MM.1S (cell line): ENCODE results near the gene FMOD.

Experiments
- DNase-seq: peaks from one replicate; pipeline ENCODE4 v3.0.0-alpha.2; 2015
- H2AFZ ChIP-seq: fragments of 300-600 bp; sonication (generic); 2 replicates; pipeline ENCODE4 v1.6.0; 2016; ENCODE audit warnings: antibody characterized with exemption, low read length
- H3F3A ChIP-seq: fragments of 300-600 bp; sonication (generic); 2 replicates; pipeline ENCODE4 v1.6.1; 2016; ENCODE audit warnings: mild to moderate bottlenecking, antibody characterized with exemption, low read length, moderate library complexity, mixed read lengths; ENCODE audit not compliant: insufficient read depth
- H3K27ac ChIP-seq: fragments of 300-600 bp; sonication (generic); 2 replicates; pipeline ENCODE4 v1.5.1; 2016; ENCODE audit warnings: mild to moderate bottlenecking, low read length
- H3K27me3 ChIP-seq: fragments of 300-600 bp; sonication (generic); replicated peaks from 2 replicates; pipeline ENCODE4 v1.6.0; 2016; ENCODE audit warnings: low read length; ENCODE audit not compliant: insufficient read depth
- H3K36me3 ChIP-seq: fragments of 300-600 bp; sonication (generic); replicated peaks from 2 replicates; pipeline ENCODE4 v1.6.1; 2016; ENCODE audit warnings: mild to moderate bottlenecking, low read length, mixed read lengths; ENCODE audit not compliant: insufficient read depth
- H3K4me1 ChIP-seq: fragments of 300-600 bp; sonication (generic); 2 replicates; pipeline ENCODE4 v1.6.1; 2016; ENCODE audit warnings: low read length, mixed read lengths
- H3K4me2 ChIP-seq: fragments of 300-600 bp; sonication (generic); 2 replicates; pipeline ENCODE4 v1.6.0; 2016; ENCODE audit warnings: low read depth, low read length
- H3K4me3 ChIP-seq: fragments of 300-600 bp; sonication (generic); 2 replicates; pipeline ENCODE4 v1.5.1; 2016; ENCODE audit warnings: low read length, mixed read lengths
- H3K79me2 ChIP-seq: fragments of 300-600 bp; sonication (generic); 2 replicates; pipeline ENCODE4 v1.6.1; 2016; ENCODE audit warnings: mixed run types, low read length, mixed read lengths
- H3K9ac ChIP-seq: fragments of 300-600 bp; sonication (generic); 2 replicates; pipeline ENCODE4 v1.6.1; 2016; ENCODE audit warnings: low read length, mixed read lengths
- H3K9me2 ChIP-seq: fragments of 300-600 bp; sonication (generic); replicated peaks from 2 replicates; pipeline ENCODE4 v1.6.1; 2016; ENCODE audit warnings: mild to moderate bottlenecking, low read length, mixed read lengths; ENCODE audit not compliant: insufficient read depth
- H3K9me3 ChIP-seq: fragments of 300-600 bp; sonication (generic); replicated peaks from 2 replicates; pipeline ENCODE4 v1.6.1; 2016; ENCODE audit warnings: mild to moderate bottlenecking, low read length, mixed read lengths; ENCODE audit not compliant: insufficient read depth
- H4K20me1 ChIP-seq: fragments of 300-600 bp; sonication (generic); 2 replicates; pipeline ENCODE4 v1.6.1; 2016; ENCODE audit warnings: mild to moderate bottlenecking, low read length, moderate library complexity, mixed read lengths; ENCODE audit not compliant: insufficient read depth
- EZH2 ChIP-seq: fragments of 300-600 bp; sonication (generic); optimal IDR thresholded peaks from 2 replicates; pipeline ENCODE3; 2017; ENCODE audit warnings: low read depth, mild to moderate bottlenecking, antibody characterized with exemption, low read length, mixed read lengths
- EZH2phosphoT487 ChIP-seq: fragments of 300-600 bp; sonication (generic); IDR thresholded peaks from 2 replicates; pipeline ENCODE4 v1.6.1; 2018; ENCODE audit warnings: antibody characterized with exemption, low read length
- TF ChIP-seq, protein P1 (sequence below): fragments of 300-600 bp; sonication (generic); IDR thresholded peaks from 2 replicates; pipeline ENCODE4 v1.5.1; 2016; ENCODE audit warnings: antibody characterized with exemption, low read length, mixed read lengths

FMOD gene

DNA sequence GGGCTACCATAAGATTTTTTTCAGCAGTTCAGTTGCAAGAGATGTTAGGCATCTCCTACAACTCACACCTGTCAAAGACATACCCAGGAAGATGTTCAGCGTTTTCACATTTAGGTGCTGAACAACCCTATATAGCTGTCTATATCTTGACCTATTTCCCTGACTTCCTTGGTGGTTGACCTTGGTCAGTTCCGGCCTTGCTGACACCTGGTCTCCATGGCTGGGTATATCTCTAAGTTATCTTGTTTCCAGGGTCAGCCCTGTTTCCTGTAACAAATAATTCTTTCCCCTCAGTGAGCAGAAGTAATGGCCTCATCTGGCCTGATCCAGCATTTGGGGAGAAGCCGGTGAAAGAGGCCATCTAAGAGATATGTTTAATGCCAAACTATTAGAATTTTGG, 48.0 kb downstream of the FMOD start:
- Histone ChIP-seq H4K20me1 (peaks cover 24% of the 10 kb centered on the region), H2AFZ (no peak overlapping the region), H3K9me3 (no peaks in the 10 kb centered on the region), H3F3A (peaks cover 78% of the 10 kb centered on the region), H3K9ac (no peak overlapping the region), H3K4me1 (peaks cover 64% of the 10 kb centered on the region), H3K36me3 (peaks cover 20% of the 10 kb centered on the region), H3K4me3 (no peak overlapping the region), H3K9me2 (no peaks in the 10 kb centered on the region), H3K4me2 (no peak overlapping the region), H3K27me3 (no peaks in the 10 kb centered on the region), H3K79me2 (peaks cover 54% of the 10 kb centered on the region), H3K27ac (peak overlapping the region; percentile 14; the same call in 1 of the 2 replicates)
- no peak for DNase-seq
- TF ChIP-seq EZH2, result no peak
- TF ChIP-seq, protein P1, sequence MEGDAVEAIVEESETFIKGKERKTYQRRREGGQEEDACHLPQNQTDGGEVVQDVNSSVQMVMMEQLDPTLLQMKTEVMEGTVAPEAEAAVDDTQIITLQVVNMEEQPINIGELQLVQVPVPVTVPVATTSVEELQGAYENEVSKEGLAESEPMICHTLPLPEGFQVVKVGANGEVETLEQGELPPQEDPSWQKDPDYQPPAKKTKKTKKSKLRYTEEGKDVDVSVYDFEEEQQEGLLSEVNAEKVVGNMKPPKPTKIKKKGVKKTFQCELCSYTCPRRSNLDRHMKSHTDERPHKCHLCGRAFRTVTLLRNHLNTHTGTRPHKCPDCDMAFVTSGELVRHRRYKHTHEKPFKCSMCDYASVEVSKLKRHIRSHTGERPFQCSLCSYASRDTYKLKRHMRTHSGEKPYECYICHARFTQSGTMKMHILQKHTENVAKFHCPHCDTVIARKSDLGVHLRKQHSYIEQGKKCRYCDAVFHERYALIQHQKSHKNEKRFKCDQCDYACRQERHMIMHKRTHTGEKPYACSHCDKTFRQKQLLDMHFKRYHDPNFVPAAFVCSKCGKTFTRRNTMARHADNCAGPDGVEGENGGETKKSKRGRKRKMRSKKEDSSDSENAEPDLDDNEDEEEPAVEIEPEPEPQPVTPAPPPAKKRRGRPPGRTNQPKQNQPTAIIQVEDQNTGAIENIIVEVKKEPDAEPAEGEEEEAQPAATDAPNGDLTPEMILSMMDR, result no peak
- no peak for TF ChIP-seq EZH2phosphoT487

DNA sequence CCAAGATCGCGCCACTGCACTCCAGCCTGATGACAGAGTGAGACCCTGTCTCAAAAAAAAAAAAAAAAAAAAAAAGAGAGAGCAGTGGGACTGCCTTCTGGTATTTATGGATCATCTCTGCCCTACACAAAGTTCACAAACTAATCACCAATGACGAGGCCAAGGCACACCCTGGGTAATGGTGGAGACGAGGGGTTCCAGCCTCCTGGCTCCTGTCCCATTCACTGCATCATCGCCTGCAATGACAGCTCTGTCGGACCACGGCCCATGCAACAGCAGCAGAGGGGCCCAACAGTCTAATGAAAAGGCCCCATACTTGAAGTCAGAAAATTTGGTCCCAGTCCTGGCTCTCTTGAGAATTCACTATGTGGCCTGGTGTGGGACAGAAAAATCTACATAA, 48.5 kb downstream of the FMOD start:
- Histone ChIP-seq H3K9me2 (no peaks in the 10 kb centered on the region), H3F3A (peaks cover 74% of the 10 kb centered on the region), H3K27ac (peak overlapping the region; percentile 14; the same call in 1 of the 2 replicates), H3K79me2 (peaks cover 49% of the 10 kb centered on the region), H3K36me3 (peaks cover 16% of the 10 kb centered on the region), H3K9ac (no peak overlapping the region), H3K4me3 (no peak overlapping the region), H2AFZ (no peak overlapping the region), H3K9me3 (no peaks in the 10 kb centered on the region), H4K20me1 (peaks cover 19% of the 10 kb centered on the region), H3K27me3 (no peaks in the 10 kb centered on the region), H3K4me1 (peaks cover 65% of the 10 kb centered on the region), H3K4me2 (no peak overlapping the region)
- DNase-seq, result no peak
- TF ChIP-seq, protein P1, result no peak
- TF ChIP-seq EZH2phosphoT487 (no peak), EZH2 (no peak)

DNA sequence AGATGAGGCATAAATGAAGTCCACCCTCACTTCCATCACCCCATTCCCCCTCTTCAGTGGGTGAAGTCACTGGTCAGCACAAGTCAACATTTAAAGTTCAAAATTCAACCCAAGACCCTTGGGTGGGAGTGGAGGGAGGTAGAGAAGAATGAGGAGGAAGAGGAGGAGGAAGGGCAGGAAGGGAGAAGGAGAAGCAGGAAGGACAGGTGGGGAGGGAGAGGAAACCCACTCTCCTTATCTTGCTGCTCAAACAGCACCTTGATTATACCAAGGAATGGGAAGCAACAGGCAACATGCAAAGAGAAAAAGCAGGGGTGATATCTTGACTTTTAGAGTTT, 49.6 kb downstream of the FMOD start:
- no peak for DNase-seq
- peaks cover 8% of the 10 kb centered on the region for H4K20me1 ChIP-seq
- peaks cover 62% of the 10 kb centered on the region for H3F3A ChIP-seq
- H3K27me3 ChIP-seq, result no peaks in the 10 kb centered on the region
- peak overlapping the region; percentile 71 for H3K9ac ChIP-seq
- no peaks in the 10 kb centered on the region for H3K9me3 ChIP-seq
- H3K27ac ChIP-seq, result peak overlapping the region; percentile 95
- H3K9me2 ChIP-seq, result no peaks in the 10 kb centered on the region
- peaks cover 38% of the 10 kb centered on the region for H3K79me2 ChIP-seq
- peak overlapping the region; percentile 51 for H2AFZ ChIP-seq
- H3K4me2 ChIP-seq, result peak overlapping the region; percentile 71
- H3K4me1 ChIP-seq, result peaks cover 73% of the 10 kb centered on the region
- H3K4me3 ChIP-seq, result peak overlapping the region; percentile 30
- H3K36me3 ChIP-seq, result peaks cover 6% of the 10 kb centered on the region
- TF ChIP-seq EZH2 (no peak), EZH2phosphoT487 (no peak)
- TF ChIP-seq, protein P1, result no peak
